Lung (tissue), 12 donors: ENCODE results near the gene YIPF4. TPM values are rescaled to one million over a fixed set of nuclear protein-coding genes. Genes with fewer than 3 reads are reported as not detected.

ENCODE experiments used
- ATAC-seq: fragments of 200-7000 bp; cut with Tn5 transposase; one replicate; pipeline ENCODE4 v1.9.1; 2020; ENCODE audit warnings: moderate number of reproducible peaks; ENCODE audit not compliant: insufficient read depth, low FRiP score
- DNase-seq, 3 donors: peaks; one replicate each; pipeline ENCODE4 v3.0.0-alpha.2; 2013 to 2017
- H3K27ac ChIP-seq, 2 donors: one replicate each; pipeline ENCODE4 v1.5.1; 2013; ENCODE audit warnings: mild to moderate bottlenecking in 2 of 2, moderate library complexity in 2 of 2, control low read depth in 1 of 2, inconsistent platforms in 1 of 2, low read depth in 1 of 2, low read length in 1 of 2
- H3K27me3 ChIP-seq, 3 donors: one replicate each; pipeline ENCODE4 v1.5.1; 2013; ENCODE audit warnings: low read length in 2 of 3; ENCODE audit not compliant: control insufficient read depth in 3 of 3, insufficient read depth in 3 of 3
- H3K36me3 ChIP-seq, 4 donors: one replicate each; pipeline ENCODE4 v1.5.1; 2013; ENCODE audit warnings: low read length in 4 of 4, mild to moderate bottlenecking in 1 of 4, moderate library complexity in 1 of 4; ENCODE audit not compliant: control insufficient read depth in 4 of 4, insufficient read depth in 4 of 4
- H3K4me1 ChIP-seq, 5 donors: one replicate each; pipeline ENCODE4 v1.5.1; 2013; ENCODE audit warnings: low read length in 5 of 5, mild to moderate bottlenecking in 2 of 5, moderate library complexity in 1 of 5; ENCODE audit not compliant: control insufficient read depth in 5 of 5, insufficient read depth in 5 of 5
- H3K4me3 ChIP-seq: one replicate; pipeline ENCODE4 v1.5.1; 2013; ENCODE audit warnings: mild to moderate bottlenecking, control low read depth, moderate library complexity
- H3K9ac ChIP-seq, 2 donors: one replicate each; pipeline ENCODE4 v1.5.1; 2013; ENCODE audit warnings: low read length in 2 of 2, control low read depth in 1 of 2; ENCODE audit not compliant: insufficient read depth in 1 of 2
- H3K9me3 ChIP-seq, 4 donors: one replicate each; pipeline ENCODE4 v1.5.1; 2013; ENCODE audit warnings: low read length in 3 of 4, mild to moderate bottlenecking in 1 of 4, moderate library complexity in 1 of 4; ENCODE audit not compliant: control insufficient read depth in 4 of 4, insufficient read depth in 3 of 4
- CTCF ChIP-seq: IDR thresholded peaks from 2 replicates; pipeline ENCODE4 v1.5.1; 2012; ENCODE audit warnings: mild to moderate bottlenecking; ENCODE audit errors: control extremely low read depth, extremely low read depth
- WGBS, 2 donors: extraction: QIAGEN DNeasy Blood & Tissue Kit; methylation state at CpG; one replicate each; pipeline ENCODE4 v1.1.7; 2013; 5-methylcytosine and 5-hydroxymethylcytosine counted together
- polyA plus RNA-seq, 2 donors: library from polyadenylated mRNA; stranded (reverse); fragments of 200-250 nt; gene quantifications; one replicate each; pipeline ENCODE4 v1.2.1, GENCODE V29; 2013
- total RNA-seq, 2 donors: library from RNA; depleted of rRNA in 1 of 2; stranded (reverse); fragments of >200 nt in 1 of 2; gene quantifications; one replicate each; pipeline ENCODE4 v1.2.1, GENCODE V29; 2014 to 2021
- donor health status: control.
- donor health status: control.
- donor health status: Bipolar disorder and iron deficiency.
- donor health status: healthy.
- donor health status: DM: yes; HTN: yes; CAD: no.

The YIPF4 gene
- total and polyA plus RNA-seq, 4 donors, result 14.2 to 48.5 (median 24.5) TPM

GRCh38 chr2:32284321-32284720 is 6.6 kb downstream of the YIPF4 start:
- Histone ChIP-seq H3K4me1 (peaks cover 0 to 13% (median 0%) of the 10 kb centered on the region in 5 donors), H3K4me3 (no peak overlapping the region), H3K9ac (no peak overlapping the region), H3K27ac (peak overlapping the region in 1 of 2 donors; percentile 34), H3K36me3 (peaks cover 0 to 10% (median 6%) of the 10 kb centered on the region in 4 donors), H3K9me3 (no peaks in the 10 kb centered on the region), H3K27me3 (no peaks in the 10 kb centered on the region)
- no peak for TF ChIP-seq CTCF
- DNase-seq (no peak), ATAC-seq (peak; percentile 53)
- WGBS, 2 donors, result 64 to 74% methylated on average over 2 of the region's 2 CpGs

- Histone ChIP-seq H3K27me3 (no peaks in the 10 kb centered on the region), H3K4me3 (no peak overlapping the region), H3K36me3 (peaks cover 0 to 6% (median 4%) of the 10 kb centered on the region in 4 donors), H3K9me3 (no peaks in the 10 kb centered on the region), H3K9ac (no peak overlapping the region), H3K27ac (no peak overlapping the region), H3K4me1 (peaks cover 0 to 14% (median 2%) of the 10 kb centered on the region in 5 donors)
- DNase-seq, result peak in 1 of 3 donors; percentile 6
- no peak for ATAC-seq
- TF ChIP-seq CTCF, result no peak
- 44 to 60% methylated on average over 4 of the region's 4 CpGs for WGBS, 2 donors
These were observed 11.7 kb downstream of the YIPF4 start for GRCh38 chr2:32289165-32289999.

GRCh38 chr2:32290000-32290339 is 12.3 kb downstream of the YIPF4 start:
- Histone ChIP-seq H3K27ac (no peak overlapping the region), H3K27me3 (no peaks in the 10 kb centered on the region), H3K9me3 (no peaks in the 10 kb centered on the region), H3K4me1 (peaks cover 0 to 11% (median 1%) of the 10 kb centered on the region in 5 donors), H3K36me3 (peaks cover 0 to 6% (median 4%) of the 10 kb centered on the region in 4 donors), H3K9ac (no peak overlapping the region), H3K4me3 (no peak overlapping the region)
- ATAC-seq, result no peak
- TF ChIP-seq CTCF, result no peak
- 92 to 93% methylated on average over 2 of the region's 2 CpGs for WGBS, 2 donors
- DNase-seq, result no peak
